Body of pancreas (tissue), 4 donors: ENCODE measurements around the gene ANKRD35.

Source experiments
- POLR2A ChIP-seq, 3 donors: fragments of 450-650 bp; IDR thresholded peaks; one replicate each; pipeline ENCODE4 v1.6.1; 2016; ENCODE audit warnings: antibody characterized with exemption in 3 of 3, mild to moderate bottlenecking in 2 of 3
- TF ChIP-seq, protein P1 (sequence below), 7 experiments: fragments of 450-650 bp in 4 of 7; fragments of 200-600 bp in 3 of 7; sonication (generic) in 3 of 7; IDR thresholded peaks; one replicate each; pipeline ENCODE4 v1.5.1; 2016 to 2019; ENCODE audit warnings: antibody characterized with exemption in 7 of 7

DNA sequence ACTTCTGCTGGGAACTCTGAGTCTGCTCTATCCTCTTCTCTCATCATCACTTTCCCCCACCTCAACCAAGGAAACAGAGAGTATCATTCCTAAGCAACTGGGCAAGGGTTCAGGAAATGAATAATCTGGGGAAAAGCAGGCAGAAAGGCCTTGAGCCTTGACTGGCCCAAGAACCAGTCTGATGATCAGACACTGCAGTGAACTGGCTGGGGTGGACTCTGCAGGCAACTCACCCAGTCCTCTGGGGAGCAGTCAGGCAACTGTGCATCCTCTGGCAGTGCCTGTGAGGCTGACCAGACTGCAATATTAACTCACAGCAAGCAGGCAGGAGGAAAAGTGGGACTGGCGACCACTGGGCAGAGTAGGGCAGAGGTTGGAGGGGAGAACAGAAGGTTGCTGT, 991 bp downstream of the ANKRD35 start:
- no peak for TF ChIP-seq POLR2A (IDR thresholded peaks at IDR 0.05)
- TF ChIP-seq, protein P1, sequence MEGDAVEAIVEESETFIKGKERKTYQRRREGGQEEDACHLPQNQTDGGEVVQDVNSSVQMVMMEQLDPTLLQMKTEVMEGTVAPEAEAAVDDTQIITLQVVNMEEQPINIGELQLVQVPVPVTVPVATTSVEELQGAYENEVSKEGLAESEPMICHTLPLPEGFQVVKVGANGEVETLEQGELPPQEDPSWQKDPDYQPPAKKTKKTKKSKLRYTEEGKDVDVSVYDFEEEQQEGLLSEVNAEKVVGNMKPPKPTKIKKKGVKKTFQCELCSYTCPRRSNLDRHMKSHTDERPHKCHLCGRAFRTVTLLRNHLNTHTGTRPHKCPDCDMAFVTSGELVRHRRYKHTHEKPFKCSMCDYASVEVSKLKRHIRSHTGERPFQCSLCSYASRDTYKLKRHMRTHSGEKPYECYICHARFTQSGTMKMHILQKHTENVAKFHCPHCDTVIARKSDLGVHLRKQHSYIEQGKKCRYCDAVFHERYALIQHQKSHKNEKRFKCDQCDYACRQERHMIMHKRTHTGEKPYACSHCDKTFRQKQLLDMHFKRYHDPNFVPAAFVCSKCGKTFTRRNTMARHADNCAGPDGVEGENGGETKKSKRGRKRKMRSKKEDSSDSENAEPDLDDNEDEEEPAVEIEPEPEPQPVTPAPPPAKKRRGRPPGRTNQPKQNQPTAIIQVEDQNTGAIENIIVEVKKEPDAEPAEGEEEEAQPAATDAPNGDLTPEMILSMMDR (IDR thresholded peaks at IDR 0.05), result no peak
